Heart left ventricle (tissue), 13 donors: ENCODE data around the gene PSKH1.

ENCODE experiments used
- POLR2A ChIP-seq, 2 donors: fragments of 450-650 bp; IDR thresholded peaks; one replicate each; pipeline ENCODE4 v1.6.1; 2017; ENCODE audit warnings: antibody characterized with exemption in 2 of 2, mild to moderate bottlenecking in 2 of 2, moderate library complexity in 2 of 2
- TF ChIP-seq, protein P1 (sequence below), 12 donors: fragments of 200-600 bp; sonication (generic) in 4 of 12; IDR thresholded peaks; one replicate each; pipeline versions ENCODE4 v1.5.0 to v1.8.0; 2018 to 2022; ENCODE audit warnings: antibody characterized with exemption in 12 of 12, mild to moderate bottlenecking in 5 of 12
- donor health status: ischemic (EF 13 %, LVEDD 7.1; RV severe dilation, severe dysfunction).
- donor health status: DM: no; HTN: yes; CAD: no.
- donor health status: DM: no; HTN: no; CAD: no.
- donor health status: ischemic (EF 25% LVEDD 6.9; RV normal size, moderate dysfunction).
- donor health status: ischemic (EF 25% LVEDD 5.7; RV mildly dilated, moderate dysfunction).
- donor health status: ischemic (EF 35%, LVEDD 5.7; RV mildly dilated, moderate dysfunction).
- donor health status: nonischemic (EF 11% LVEDD 7.7; RV severe dilation, severe dysfunction).
- donor health status: DM: yes; HTN: yes; CAD: no.
- donor health status: PGD.
- donor health status: ischemic (EF 29% LVEDD 5.4; RV normal size, mild dysfunction).
- donor health status: nonischemic (EF 23%, LVEDD 6.1; RV moderate dilation, normal function).

DNA sequence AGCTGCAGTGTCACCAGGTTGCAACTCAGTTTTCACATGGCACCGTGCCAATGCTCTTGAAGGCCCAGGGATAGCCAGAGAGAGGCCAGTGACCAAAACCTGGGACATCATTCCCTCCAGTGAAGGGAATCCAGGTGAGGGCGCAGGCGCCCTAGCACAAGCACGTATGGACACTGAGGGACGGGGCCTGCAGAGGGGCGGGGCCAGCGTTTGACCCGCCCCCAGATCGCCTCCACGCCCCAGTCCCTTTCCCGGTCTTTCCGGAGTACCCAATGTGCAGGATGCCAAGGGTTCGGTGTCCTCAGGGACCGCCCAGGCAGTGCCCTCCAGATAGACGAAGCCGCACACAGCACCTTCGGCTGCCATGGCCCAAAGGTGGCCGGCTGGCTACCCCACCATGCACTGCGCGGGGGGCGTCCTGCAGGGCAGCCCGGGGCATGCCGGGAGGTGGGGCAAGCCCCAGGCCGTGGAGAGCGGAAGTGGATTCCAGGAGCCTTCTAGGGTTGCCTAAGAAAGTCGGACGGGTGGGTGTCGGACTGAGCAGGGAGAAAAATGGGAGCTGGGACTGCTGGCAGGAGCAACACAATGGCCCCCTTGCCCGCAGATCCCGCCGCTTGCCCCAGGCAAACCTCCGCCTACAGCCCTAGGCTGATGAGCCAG is 70.7 kb downstream of the PSKH1 start:
- TF ChIP-seq, protein P1, sequence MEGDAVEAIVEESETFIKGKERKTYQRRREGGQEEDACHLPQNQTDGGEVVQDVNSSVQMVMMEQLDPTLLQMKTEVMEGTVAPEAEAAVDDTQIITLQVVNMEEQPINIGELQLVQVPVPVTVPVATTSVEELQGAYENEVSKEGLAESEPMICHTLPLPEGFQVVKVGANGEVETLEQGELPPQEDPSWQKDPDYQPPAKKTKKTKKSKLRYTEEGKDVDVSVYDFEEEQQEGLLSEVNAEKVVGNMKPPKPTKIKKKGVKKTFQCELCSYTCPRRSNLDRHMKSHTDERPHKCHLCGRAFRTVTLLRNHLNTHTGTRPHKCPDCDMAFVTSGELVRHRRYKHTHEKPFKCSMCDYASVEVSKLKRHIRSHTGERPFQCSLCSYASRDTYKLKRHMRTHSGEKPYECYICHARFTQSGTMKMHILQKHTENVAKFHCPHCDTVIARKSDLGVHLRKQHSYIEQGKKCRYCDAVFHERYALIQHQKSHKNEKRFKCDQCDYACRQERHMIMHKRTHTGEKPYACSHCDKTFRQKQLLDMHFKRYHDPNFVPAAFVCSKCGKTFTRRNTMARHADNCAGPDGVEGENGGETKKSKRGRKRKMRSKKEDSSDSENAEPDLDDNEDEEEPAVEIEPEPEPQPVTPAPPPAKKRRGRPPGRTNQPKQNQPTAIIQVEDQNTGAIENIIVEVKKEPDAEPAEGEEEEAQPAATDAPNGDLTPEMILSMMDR (IDR thresholded peaks at IDR 0.05): no peak
- no peak for TF ChIP-seq POLR2A (IDR thresholded peaks at IDR 0.05)
